GM18498 (cell line): ENCODE data around the gene LDLRAD4.

Experiments used
- ATAC-seq: cut with Tn5 transposase; IDR thresholded peaks from one replicate; pipeline ENCODE4 v1.9.1; 2021; ENCODE audit warnings: mild to moderate bottlenecking, moderate library complexity; ENCODE audit not compliant: unreplicated experiment

LDLRAD4 gene

DNA sequence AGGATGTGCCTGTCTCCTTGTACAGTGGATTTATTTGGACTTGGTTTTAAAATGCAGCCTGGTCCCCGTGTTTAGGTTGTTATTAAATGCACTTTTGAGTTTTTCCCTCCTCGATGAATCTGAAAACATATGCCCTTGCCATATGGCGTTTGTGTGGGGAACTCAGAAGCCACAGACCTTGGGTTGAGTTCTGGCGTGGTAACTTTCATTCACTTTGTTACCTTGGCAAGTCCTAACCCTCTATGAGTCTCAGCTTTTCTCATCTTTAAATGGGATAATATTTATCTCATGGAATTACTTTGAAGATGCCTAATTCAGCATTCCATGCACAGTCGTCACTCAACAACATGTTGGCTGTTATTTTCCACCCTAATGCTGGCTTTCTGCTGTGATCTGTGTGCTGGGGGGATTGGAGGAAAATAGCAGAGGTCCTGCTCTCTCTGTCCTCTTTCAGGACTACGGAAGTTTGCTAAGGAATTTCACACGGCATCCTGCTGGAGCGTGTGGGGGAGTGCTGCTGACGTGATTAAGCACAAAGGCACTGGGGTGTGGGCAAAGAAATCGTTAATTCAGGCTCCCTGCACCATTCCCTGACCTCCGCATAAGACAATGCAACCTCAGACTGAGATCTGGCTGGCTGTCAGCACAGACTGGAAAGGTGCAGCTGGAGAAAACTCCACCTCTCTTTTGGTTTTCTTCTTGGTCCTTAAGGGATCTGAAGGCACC, 61.7 kb downstream of the LDLRAD4 start:
- ATAC-seq = no peak

DNA sequence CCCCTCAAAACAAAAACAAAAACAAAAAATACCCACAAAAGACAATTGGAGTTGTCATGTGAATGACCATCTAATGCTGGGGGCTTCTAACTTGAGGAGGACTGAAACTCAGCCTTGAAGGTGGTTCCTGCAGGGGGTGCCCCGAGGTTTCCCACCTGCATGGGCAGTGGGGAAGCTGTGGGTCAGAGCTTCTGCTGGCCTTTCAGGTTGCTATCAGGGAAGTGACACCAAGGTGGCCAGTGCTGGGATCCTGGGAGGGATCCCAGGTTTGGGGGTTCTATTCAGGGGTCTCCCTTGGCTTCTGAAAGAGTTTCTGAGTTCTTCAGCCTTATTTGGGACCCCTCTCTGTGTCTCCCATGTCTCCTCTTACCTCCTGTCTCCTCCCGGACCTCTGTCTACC, 62.8 kb downstream of the LDLRAD4 start:
- ATAC-seq = no peak

DNA sequence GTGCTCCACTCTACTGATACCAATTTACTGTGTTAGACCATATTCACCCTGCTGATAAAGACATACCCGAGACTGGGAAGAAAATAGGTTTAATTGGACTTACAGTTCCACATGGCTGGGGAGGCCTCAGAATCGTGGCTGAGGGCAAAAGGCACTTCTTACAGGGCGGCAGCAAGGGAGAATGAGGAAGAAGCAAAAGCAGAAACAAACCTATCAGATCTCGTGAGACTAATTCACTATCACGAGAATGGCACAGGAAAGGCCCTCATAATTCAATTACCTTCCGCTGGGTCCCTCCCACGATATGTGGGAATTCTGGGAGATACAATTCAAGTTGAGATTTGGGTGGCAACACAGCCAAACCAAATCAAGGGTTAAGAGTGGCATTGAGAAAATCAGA, 65.2 kb downstream of the LDLRAD4 start:
- no peak for ATAC-seq

DNA sequence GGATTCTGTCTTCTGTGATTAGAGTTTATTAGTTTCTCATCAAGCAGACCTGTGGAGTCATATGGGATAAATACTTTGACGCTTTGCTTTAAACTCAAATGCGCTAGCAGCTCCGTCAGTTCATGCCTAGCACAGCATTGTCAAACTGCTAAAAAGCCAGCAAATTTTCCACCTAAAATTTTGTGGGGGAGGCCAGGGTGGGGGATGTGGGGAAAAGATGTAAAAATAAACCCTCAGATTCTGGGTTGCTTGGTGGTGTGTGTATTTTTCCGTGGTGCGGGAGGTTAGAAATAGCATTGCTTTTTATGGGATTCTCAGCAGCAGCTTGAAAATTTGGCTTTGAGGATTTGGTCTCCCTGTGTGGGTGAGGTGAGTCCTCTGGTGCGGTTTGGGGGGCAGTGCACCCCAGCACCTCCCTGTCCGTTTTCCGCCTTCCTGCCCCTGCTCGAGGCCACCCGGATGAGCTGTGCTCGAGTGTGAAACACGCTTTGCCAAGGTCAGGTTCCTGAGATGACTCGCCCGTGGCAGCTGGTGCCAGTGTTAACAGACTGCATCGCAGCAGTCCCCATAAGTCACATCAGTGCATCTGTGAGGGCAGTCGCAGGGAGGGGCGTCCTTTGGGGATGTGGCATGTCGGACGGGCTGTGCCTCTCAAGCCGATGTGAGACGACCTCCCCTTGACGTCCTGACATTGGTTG, 65.9 kb downstream of the LDLRAD4 start:
- ATAC-seq = no peak

DNA sequence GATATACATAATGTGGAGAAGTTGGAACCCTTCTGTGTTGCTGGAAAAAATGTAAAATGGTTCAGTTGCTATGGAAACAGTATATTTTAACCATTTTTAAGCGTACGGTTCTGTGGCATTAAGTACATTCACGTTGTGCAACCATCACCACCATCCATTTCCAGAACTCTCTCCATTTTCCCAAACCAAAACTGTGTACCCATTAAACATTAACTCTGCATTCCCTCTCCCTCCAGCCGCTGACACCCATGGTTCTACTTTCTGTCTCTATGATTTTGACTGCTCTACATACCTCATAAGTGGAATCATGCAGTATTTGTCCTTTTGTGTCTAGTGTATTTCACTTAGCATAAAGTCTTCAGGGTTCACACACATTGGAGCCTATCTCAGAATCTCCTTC, 67.3 kb downstream of the LDLRAD4 start:
- ATAC-seq = no peak

DNA sequence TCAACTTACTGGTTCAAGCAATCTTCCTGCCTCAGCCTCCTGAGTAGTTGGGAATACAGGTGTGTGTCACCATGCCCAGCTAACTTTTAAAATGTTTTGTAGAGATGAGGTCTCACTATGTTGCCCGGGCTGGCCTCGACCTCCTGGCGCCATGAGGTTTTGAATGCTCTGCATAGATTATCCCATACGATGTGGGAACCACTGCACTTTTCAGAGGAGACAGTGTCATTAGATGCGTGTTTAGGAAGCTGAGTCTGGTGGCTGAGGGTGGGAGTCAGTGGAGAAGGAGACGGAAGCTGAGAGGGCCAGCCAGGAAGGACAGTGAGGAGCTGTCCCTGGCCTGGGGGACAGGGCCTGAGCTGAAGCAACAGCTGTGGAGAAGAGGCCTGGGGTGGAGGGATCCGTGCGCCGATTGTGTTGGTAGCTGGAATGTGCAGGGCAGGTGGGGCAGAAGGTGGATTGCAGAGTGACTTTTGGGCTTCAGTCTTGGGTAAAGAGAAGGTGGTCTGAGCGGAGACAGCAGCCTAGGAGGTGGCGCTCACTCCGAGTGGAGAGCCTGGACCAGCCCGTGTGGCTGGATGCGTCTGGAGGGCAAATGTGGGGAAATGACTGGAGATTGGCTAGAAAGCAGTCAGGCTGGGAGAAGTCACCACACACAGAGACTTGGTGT, 68.0 kb downstream of the LDLRAD4 start:
- ATAC-seq = no peak

- ATAC-seq = no peak
Observed at GRCh38 chr18:13287372-13287771, 68.8 kb downstream of the LDLRAD4 start.

GRCh38 chr18:13288509-13289133, 70.1 kb downstream of the LDLRAD4 start:
- no peak for ATAC-seq

DNA sequence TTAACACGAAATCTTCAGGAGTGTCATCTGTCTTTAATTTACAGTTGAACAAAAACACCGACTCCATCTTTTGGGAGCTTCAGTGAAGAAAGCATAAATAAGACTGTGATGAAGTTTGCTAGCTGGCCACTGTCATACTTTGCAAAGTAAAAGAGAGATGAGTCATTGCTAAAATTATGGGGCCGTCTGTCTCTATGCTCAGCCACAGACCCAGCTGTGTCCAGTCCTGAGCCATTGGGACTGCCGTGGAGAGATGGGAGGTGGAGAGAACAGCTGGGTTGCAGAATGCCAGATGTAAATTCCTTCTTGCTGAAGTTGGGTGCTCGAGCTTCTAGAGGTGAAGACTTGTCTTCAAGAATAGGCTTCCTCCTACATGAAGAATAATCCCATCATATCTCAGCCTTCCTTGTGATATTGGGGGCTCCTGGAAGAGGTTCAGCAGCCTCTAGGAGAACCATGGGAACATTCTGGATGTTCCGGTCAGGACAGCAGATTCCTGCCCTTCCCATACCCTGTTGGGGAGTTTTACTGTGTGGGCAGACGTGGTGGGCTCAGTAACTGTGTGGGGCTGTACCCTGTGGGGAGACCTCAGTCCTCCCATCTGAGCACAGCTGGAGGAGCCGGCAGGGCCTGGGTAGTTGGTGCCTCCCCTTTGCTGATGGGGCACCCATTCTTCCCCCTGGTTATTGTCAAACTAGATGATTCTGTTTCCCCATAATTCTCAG, 71.1 kb downstream of the LDLRAD4 start:
- ATAC-seq = no peak

DNA sequence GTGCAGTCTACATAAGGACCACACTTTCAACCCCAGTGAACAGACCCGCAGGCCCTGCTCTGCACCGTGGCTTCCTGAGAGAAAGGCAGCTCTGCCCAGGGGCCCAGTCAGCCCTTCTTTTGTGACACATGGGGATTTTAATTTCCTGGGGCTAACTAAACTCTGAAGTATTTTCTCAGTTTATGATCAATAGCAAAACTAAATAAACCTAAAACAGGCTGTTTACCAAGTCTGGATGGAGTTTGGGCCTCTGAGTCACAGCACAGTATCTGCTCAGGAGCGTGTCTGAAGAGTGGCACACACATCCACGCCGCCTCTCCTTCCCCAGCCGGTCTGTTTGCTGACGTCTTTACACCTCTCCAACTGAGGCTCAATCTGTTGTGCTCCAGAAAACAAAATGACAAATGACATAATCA, 72.3 kb downstream of the LDLRAD4 start:
- ATAC-seq = no peak

DNA sequence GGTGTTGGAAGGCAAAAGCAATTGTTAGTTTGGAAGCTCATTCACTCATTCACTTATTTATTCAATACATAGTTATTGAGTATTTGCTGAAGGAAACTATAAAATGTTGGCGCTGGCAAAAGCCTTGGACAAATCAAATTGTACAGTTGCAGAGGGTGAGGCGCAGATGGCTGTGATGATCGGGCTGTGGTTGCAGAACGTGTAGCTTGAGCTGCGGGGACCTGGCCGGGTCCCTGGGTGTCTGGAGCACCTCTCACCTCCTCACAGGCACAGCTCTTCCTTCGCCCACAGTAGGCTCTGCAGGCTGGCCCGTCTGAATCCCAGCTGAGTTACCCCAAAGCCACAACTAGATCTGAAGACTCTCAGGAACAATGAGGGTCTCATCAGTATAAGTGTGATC, 72.7 kb downstream of the LDLRAD4 start:
- no peak for ATAC-seq

DNA sequence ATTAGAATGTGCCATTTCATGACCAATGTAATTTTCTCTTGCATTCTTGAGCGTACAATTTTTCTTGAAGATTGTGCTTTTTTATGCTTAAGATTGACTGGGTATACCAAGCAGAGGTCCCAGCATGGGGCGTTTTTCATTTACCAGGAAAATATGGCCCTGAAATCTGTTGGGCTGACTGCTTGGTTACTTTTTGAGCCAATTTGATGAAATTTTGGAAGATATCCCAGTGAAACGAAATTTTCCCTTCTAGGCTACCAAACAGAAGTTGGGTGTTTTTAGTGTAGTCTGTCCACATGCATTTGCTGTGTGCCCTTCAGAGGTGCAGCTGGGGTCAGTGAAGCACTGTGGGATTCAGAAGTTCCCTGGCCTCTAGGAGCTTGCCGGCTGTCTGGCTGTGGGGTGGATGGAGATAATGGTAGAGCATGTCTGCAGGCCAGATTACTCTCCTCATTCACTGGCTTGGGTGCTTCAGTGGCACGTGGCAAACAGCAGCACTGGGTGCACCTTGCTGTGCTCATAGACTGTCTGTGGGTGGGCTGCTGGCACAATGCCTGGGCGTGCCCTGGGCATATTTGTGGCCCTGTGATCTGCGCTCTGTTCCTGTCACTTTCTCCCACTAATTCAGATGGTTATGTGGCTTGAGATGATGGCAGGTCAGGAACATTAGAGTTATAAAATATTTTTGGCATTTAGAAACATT, 73.3 kb downstream of the LDLRAD4 start:
- ATAC-seq = no peak

DNA sequence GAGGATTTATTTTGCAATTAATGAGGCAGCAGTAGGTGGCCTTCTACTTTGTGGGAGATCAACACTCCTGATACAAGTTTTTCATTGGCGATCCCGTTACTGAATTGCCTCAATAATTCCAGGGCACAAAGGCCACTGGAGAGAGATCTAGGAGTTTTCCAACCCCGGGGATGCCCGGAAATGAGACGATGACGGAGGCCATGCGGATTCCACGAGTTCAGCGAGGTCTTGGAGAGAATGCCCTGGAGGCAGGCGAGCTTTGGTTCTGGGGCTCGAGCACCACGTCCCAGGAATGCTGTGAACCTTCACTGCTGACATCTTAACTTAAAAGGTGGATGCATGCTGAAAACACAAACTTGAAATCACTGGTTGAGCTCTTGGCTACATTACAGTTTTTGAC, 74.2 kb downstream of the LDLRAD4 start:
- ATAC-seq = no peak

DNA sequence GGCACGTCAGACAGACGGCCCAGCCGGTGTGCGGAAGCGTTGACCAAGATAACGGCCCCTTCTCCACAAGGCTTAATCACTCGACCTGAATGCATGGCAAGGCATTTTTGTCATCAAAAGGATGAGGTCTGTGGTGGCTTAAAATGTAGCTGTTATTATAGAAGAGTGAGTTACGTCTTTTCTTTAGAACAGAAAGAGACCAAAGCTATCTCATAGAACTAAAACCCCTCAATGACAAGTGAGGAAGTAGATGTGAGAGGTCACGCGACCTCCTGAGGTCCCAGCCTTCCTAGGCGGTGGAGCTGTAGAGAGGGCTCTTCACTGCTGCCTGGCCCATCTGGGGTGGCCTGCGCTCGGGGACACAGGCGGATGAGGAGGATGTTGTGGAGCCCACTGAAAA, 75.7 kb downstream of the LDLRAD4 start:
- no peak for ATAC-seq

- ATAC-seq = no peak
Observed at GRCh38 chr18:13295894-13296293, 77.3 kb downstream of the LDLRAD4 start.

DNA sequence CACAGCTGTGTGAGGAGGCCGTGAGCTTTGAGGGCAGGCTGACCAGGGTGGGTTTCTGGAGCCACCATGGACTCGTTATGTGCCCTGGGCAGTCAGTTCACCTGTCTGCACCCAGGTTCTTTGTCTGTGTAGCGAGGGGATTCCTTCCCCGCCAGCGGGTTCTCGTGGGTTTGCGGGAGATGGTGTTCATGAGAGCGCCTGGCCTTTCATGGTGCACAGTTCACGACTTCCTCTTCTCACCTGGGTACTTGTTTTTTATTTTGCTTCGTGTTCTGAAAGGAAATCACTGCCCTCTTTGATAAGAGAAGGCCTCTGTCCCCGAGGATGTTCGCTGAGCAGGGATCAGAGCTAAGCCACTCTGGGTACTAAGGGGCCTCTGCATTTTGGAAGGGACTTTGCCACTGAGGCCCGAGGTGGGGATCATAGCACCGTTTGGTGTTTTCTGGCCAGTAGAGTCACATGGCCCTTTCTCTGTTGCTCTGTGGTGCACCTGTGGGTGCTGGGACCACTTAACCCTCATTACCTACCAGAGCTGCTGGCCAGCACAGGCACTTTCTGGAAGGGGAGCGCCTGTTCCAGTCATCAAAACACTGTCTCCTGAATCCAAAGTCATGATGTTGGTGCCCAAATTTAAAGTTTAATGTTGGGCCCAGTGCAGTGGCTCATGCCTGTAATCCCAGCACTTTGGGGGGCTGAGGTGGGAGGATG, 78.5 kb downstream of the LDLRAD4 start:
- no peak for ATAC-seq

- no peak for ATAC-seq
Observed at GRCh38 chr18:13298262-13298661, 79.7 kb downstream of the LDLRAD4 start.

DNA sequence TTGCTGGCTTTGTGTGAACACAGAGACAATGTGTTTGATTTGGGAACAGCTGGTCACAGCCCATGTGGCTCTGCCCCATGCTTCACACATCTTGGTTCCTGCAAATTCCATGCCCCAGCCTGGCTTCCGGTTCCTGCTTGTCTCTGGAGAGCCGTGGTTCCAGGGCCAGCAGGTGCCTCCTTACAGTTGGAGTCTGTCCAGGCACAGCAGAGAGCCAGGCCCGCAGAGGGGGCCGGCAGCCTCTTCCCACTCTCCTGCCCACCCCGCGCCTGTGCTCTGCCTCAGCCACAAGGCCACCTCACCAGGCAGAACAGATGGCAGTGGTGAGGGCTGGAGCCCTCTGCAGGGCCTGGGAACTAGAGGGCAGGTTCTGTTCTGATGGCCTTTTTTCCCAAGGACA, 81.5 kb downstream of the LDLRAD4 start:
- no peak for ATAC-seq

GRCh38 chr18:13300796-13301195, 82.2 kb downstream of the LDLRAD4 start:
- ATAC-seq = no peak

DNA sequence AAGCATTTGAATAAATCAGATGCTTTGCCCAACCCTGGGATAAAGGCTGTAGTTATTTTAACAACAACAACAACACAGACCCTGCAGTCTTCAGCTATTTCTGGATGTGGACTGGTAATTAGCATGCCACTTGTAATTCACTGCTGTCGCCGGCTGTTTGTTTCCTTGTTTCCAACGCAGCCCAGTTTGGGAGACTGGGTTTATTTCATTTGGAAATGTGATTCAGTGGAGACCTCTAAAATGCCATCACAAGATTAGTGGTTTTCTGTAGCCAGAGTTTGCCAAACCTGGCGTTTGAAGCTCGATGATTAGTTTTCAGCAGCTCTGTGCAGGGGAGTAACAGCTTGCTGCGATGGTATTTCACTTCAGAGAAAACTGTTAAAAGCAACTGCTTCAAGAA, 83.5 kb downstream of the LDLRAD4 start:
- no peak for ATAC-seq
